ENCODE results near the gene C6orf52.
A peak's percentile ranks its signal among the peaks of the same experiment; 100 is the strongest.

Gene C6orf52

DNA sequence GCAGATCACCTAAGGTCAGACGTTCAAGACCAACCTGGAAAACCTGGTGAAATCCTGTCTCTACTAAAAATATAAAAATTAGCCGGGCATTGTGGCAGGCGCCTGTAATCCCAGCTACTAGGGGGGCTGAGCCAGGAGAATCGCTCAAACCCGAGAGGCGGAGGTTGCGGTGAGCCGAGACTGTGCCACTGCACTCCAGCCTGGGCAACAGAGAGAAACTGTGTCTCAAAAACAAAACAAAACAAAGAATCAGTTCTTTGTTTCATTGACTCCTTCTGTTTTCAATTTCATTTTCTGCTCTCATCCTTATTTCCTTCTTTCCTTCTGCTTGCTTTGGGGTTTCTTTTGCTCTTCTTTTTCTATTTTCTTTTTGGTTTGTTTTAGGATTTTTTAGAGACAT is 19.5 kb upstream of the C6orf52 start:
- H3K4me3 ChIP-seq (ENCODE audit: insufficient read depth, low read depth, low read length): no peak overlapping the region
- no peaks in the 10 kb centered on the region for H3K4me1 ChIP-seq (ENCODE audit: control insufficient read depth, insufficient read depth, low read length)
- H3K27ac ChIP-seq (ENCODE audit: insufficient read depth, low read depth, low read length, poor library complexity, severe bottlenecking): no peak overlapping the region
- no peaks in the 10 kb centered on the region for H3K27me3 ChIP-seq (ENCODE audit: control insufficient read depth, insufficient read depth, low read length, poor library complexity, severe bottlenecking)
- no peaks in the 10 kb centered on the region for H3K9me3 ChIP-seq (ENCODE audit: control insufficient read depth, low read length)
- H3K36me3 ChIP-seq (ENCODE audit: control insufficient read depth, insufficient read depth, low read length): peaks cover 4% of the 10 kb centered on the region
- 87 to 91% methylated on average over 8 of the region's 8 CpGs for WGBS, 2 experiments

DNA sequence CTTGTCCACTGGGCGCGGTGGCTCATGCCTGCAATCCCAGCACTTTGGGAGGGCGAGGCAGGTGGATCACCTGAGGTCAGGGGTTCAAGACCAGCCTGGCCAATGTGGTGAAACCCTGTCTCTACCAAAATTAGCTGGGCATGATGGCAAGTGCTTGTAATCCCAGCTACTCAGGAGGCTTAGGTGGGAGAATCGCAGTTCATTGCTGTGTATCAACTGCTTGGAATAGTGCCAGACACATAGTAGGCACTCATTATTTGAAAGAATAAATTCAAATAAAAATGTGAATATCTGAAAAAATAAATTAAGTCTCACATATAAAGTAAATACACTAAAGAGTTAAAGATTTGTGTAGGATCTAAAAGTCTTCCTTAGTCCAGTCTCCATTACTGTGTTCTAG is 2.2 kb upstream of the C6orf52 start:
- no peaks in the 10 kb centered on the region for H3K27me3 ChIP-seq (ENCODE audit: control insufficient read depth, insufficient read depth, low read length, poor library complexity, severe bottlenecking)
- no peaks in the 10 kb centered on the region for H3K9me3 ChIP-seq (ENCODE audit: control insufficient read depth, low read length)
- no peak overlapping the region for H3K27ac ChIP-seq (ENCODE audit: insufficient read depth, low read depth, low read length, poor library complexity, severe bottlenecking)
- H3K36me3 ChIP-seq (ENCODE audit: control insufficient read depth, insufficient read depth, low read length): no peaks in the 10 kb centered on the region
- H3K4me3 ChIP-seq (ENCODE audit: insufficient read depth, low read depth, low read length): no peak overlapping the region
- H3K4me1 ChIP-seq (ENCODE audit: control insufficient read depth, insufficient read depth, low read length): peaks cover 11% of the 10 kb centered on the region
- WGBS, 2 experiments: 94 to 97% methylated on average over 4 of the region's 4 CpGs

DNA sequence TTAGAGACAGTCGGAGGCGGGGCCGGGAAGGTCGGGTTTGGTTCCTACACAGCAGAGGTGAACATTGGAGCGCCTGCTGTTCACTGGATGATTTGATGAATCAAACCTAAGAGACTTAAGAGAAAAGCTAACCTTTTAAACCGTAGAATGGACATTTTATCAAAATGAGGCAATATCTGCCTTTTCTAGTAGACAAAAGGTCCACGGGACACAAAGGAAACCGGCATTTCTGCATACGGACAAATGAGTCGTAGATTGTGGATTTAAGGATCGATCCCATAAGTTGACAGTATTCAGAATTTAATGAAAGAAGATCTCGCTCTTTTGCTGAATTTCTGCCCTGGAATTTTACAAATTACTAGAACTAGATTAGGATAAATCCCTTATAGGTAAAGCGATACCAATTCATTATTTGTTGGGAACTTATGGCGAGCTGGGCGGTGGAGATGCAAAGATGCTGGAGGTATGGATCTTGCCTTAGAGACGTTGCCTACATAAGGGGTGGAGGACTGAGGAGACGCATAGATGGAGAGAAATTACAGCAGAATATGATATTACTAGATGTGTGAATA is 756 bp upstream of the C6orf52 start:
- Histone ChIP-seq H3K4me1 (ENCODE audit: control insufficient read depth, insufficient read depth, low read length) (peaks cover 21% of the 10 kb centered on the region), H3K36me3 (ENCODE audit: control insufficient read depth, insufficient read depth, low read length) (no peaks in the 10 kb centered on the region), H3K4me3 (ENCODE audit: insufficient read depth, low read depth, low read length) (peak overlapping the region; percentile 96), H3K27me3 (ENCODE audit: control insufficient read depth, insufficient read depth, low read length, poor library complexity, severe bottlenecking) (no peaks in the 10 kb centered on the region), H3K9me3 (ENCODE audit: control insufficient read depth, low read length) (no peaks in the 10 kb centered on the region), H3K27ac (ENCODE audit: insufficient read depth, low read depth, low read length, poor library complexity, severe bottlenecking) (peak overlapping the region; percentile 99)
- 1% methylated on average over 17 of the region's 17 CpGs for WGBS, 2 experiments

DNA sequence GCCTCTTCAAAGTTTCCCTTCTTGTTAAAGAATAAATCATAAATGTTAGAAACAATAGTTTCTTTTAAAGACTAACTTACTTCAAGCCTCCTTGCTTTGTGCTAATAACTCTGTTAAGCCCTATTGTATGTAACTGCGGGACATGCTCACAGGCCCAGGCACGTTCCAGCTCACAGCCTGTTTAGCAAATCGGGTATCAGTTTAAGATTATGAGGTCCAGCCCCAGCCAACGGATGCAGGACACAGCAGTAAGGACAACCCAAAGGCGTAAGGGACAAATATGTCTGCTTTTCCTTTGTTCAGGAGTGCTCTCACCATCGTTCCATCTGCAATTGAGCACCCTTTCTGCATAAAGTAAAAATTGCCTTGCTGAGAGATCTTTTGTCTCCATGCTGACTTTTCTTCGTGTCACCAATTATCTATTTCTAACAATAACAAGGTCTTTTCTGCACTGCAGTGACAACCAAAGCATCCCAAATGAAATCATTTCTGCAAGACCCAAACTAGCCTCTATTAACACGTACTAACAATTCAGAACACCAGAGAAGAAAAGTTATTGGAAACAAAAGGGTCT is 1.4 kb downstream of the C6orf52 start:
- Histone ChIP-seq H3K9me3 (ENCODE audit: control insufficient read depth, low read length) (no peaks in the 10 kb centered on the region), H3K36me3 (ENCODE audit: control insufficient read depth, insufficient read depth, low read length) (no peaks in the 10 kb centered on the region), H3K4me1 (ENCODE audit: control insufficient read depth, insufficient read depth, low read length) (peaks cover 21% of the 10 kb centered on the region), H3K27me3 (ENCODE audit: control insufficient read depth, insufficient read depth, low read length, poor library complexity, severe bottlenecking) (no peaks in the 10 kb centered on the region), H3K27ac (ENCODE audit: insufficient read depth, low read depth, low read length, poor library complexity, severe bottlenecking) (no peak overlapping the region), H3K4me3 (ENCODE audit: insufficient read depth, low read depth, low read length) (peak overlapping the region; percentile 96)
- 91% methylated on average over 8 of the region's 8 CpGs for WGBS, 2 experiments

DNA sequence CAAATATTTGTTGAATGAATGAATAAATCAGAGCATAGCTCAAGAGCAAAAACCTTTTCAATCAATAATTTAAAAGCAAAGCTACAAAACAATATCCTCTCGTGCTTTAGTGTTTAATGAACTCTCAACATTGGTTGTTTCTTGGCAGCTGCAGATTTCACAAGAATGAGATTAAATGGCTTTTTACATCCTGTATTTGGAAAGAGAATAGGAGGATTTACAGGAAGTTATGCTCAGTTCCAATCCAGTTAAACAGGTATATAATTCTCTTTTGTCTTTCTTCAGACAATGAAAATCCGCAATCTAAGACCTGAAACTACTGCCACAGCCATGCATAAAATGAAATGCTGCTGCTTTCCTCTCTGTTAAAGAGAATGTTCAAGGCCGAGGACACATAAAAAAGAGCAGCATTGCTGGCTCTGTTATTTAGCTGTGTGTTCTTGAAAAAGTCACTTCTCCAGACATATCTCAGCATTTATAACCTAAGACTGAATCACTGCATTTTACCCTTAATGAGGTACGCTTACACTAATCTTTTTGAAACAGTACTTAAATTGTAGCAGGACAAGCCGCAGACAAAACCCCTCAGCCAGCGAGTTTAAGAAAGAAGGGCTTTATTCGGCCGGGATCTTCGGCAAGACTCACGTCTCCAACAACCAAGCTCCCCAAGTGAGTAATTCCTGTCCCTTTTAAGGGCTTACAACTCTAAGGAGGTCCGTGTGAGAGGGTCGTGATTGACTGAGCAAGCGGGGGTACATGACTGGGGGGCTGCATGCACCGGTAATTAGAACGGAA is 3.6 kb downstream of the C6orf52 start:
- Histone ChIP-seq H3K27me3 (ENCODE audit: control insufficient read depth, insufficient read depth, low read length, poor library complexity, severe bottlenecking) (no peaks in the 10 kb centered on the region), H3K4me1 (ENCODE audit: control insufficient read depth, insufficient read depth, low read length) (peaks cover 15% of the 10 kb centered on the region), H3K9me3 (ENCODE audit: control insufficient read depth, low read length) (no peaks in the 10 kb centered on the region), H3K36me3 (ENCODE audit: control insufficient read depth, insufficient read depth, low read length) (no peaks in the 10 kb centered on the region), H3K4me3 (ENCODE audit: insufficient read depth, low read depth, low read length) (no peak overlapping the region), H3K27ac (ENCODE audit: insufficient read depth, low read depth, low read length, poor library complexity, severe bottlenecking) (peak overlapping the region; percentile 36)
- 84 to 85% methylated on average over 15 of the region's 15 CpGs for WGBS, 2 experiments

DNA sequence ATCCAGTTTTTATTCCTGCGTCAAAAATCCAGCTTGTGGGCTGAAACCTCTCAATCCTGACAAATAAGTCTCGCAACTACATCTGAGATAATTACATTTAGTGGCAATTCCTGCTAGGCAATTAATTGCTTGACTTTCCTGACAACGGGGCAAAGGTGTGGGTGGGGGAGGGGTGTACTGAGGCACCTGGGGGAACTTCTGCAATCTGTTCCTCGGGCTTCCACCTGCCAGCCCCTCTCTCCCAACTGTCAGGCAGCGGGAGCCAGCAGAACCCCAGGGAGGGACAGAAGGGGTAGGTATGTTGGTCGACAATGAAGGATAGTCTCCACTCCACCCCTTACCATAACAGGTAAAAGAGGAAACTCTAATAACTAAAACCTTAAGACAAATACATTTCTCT is 6.8 kb downstream of the C6orf52 start:
- H3K4me1 ChIP-seq (ENCODE audit: control insufficient read depth, insufficient read depth, low read length): peaks cover 9% of the 10 kb centered on the region
- no peak overlapping the region for H3K27ac ChIP-seq (ENCODE audit: insufficient read depth, low read depth, low read length, poor library complexity, severe bottlenecking)
- H3K27me3 ChIP-seq (ENCODE audit: control insufficient read depth, insufficient read depth, low read length, poor library complexity, severe bottlenecking): no peaks in the 10 kb centered on the region
- no peaks in the 10 kb centered on the region for H3K36me3 ChIP-seq (ENCODE audit: control insufficient read depth, insufficient read depth, low read length)
- 56 to 66% methylated on average over 6 of the region's 6 CpGs for WGBS, 2 experiments
- H3K9me3 ChIP-seq (ENCODE audit: control insufficient read depth, low read length): no peaks in the 10 kb centered on the region
- H3K4me3 ChIP-seq (ENCODE audit: insufficient read depth, low read depth, low read length): no peak overlapping the region

DNA sequence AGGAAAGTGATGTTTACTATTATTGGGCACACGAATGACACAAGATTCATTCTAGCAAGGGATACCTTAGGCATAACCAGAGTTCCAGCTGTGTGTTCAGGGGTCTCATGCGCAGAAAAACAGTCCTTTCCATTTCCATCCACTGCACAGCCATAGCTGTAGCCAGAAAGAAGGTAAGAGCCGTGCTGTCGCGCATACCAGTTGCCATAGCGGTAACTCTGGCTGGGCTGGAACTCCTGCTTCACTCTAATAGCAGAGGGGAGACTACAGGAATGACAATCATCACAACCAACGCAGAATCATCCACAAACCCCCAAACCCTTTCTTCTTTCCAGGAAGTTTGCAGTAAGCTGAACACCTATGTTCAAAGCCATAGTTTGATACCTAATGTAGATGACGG is 7.5 kb downstream of the C6orf52 start:
- no peaks in the 10 kb centered on the region for H3K9me3 ChIP-seq (ENCODE audit: control insufficient read depth, low read length)
- WGBS, 2 experiments: 87 to 93% methylated on average over 7 to 8 of the region's 8 CpGs
- no peak overlapping the region for H3K4me3 ChIP-seq (ENCODE audit: insufficient read depth, low read depth, low read length)
- H3K27ac ChIP-seq (ENCODE audit: insufficient read depth, low read depth, low read length, poor library complexity, severe bottlenecking): no peak overlapping the region
- peaks cover 9% of the 10 kb centered on the region for H3K4me1 ChIP-seq (ENCODE audit: control insufficient read depth, insufficient read depth, low read length)
- H3K27me3 ChIP-seq (ENCODE audit: control insufficient read depth, insufficient read depth, low read length, poor library complexity, severe bottlenecking): no peaks in the 10 kb centered on the region
- no peaks in the 10 kb centered on the region for H3K36me3 ChIP-seq (ENCODE audit: control insufficient read depth, insufficient read depth, low read length)

DNA sequence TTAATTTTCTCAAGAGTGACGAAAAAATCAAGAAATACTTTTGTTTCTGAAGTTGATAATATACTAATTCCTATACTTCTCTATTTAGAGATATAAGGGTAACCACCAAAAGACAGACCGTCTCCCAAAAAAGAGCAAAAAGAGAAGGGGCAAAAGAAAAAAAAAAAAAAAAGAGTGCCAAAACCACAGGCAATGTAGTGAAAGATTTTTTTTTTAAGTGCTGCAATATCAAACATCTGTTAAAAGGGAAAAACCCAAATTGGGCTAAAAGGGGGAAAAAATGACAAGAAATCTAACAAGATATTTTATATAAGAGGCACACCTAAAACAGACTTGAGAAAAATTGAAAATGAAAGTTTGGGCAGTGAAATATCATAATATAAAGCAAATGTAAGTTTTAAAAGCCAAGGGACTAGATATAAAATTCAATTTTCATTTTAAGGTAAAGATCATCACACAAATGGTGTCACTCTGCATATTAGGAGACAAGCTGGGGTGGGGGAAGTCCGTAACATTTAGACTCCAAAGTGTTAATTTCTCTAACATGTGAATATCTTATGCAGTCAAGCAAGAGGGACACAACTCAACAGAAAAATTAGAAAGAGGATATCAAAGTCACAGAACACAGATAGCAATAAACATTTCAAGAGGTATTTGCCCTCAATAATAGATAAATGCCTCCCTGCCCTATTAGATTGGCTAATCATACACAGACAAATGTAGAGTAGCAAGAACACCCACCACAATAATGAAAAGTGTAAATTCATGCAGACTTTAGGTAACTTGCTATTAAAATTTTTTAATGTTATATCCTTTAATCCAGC is 9.1 kb downstream of the C6orf52 start:
- no peaks in the 10 kb centered on the region for H3K36me3 ChIP-seq (ENCODE audit: control insufficient read depth, insufficient read depth, low read length)
- 83 to 91% methylated on average over 1 to 3 of the region's 3 CpGs for WGBS, 2 experiments

DNA sequence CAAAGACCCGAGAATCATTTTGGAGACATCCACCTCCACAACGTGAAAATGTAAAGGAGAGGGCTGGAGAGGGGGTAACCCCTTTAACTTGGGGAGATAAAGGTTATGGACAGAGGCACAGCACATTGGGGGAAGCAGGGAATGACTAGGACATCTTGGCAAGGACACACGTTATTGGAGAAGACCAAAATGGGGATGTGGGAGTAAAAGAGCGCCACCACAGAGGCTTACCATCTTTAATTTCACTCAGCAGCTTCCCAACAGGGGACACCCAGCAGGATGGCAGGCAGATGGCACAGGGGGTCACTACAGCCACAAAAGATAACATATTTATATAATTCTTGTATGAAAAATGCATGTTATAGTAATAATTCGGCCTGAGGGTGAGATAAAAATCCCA is 9.8 kb downstream of the C6orf52 start:
- Histone ChIP-seq H3K27ac (ENCODE audit: insufficient read depth, low read depth, low read length, poor library complexity, severe bottlenecking) (no peak overlapping the region), H3K4me3 (ENCODE audit: insufficient read depth, low read depth, low read length) (no peak overlapping the region), H3K36me3 (ENCODE audit: control insufficient read depth, insufficient read depth, low read length) (no peaks in the 10 kb centered on the region), H3K9me3 (ENCODE audit: control insufficient read depth, low read length) (no peaks in the 10 kb centered on the region), H3K4me1 (ENCODE audit: control insufficient read depth, insufficient read depth, low read length) (no peaks in the 10 kb centered on the region), H3K27me3 (ENCODE audit: control insufficient read depth, insufficient read depth, low read length, poor library complexity, severe bottlenecking) (no peaks in the 10 kb centered on the region)
- WGBS, 2 experiments: 89 to 90% methylated on average over 5 of the region's 5 CpGs

More for the DNA sequence above, 9.1 kb downstream of the C6orf52 start:
- Histone ChIP-seq H3K4me3 (ENCODE audit: insufficient read depth, low read depth, low read length) (no peak overlapping the region), H3K27me3 (ENCODE audit: control insufficient read depth, insufficient read depth, low read length, poor library complexity, severe bottlenecking) (no peaks in the 10 kb centered on the region), H3K9me3 (ENCODE audit: control insufficient read depth, low read length) (no peaks in the 10 kb centered on the region), H3K27ac (ENCODE audit: insufficient read depth, low read depth, low read length, poor library complexity, severe bottlenecking) (no peak overlapping the region), H3K4me1 (ENCODE audit: control insufficient read depth, insufficient read depth, low read length) (no peaks in the 10 kb centered on the region)
